ENCODE results near the gene POLR2I. TPM values are rescaled to one million over a fixed set of nuclear protein-coding genes. Genes with fewer than 3 reads are reported as not detected.

POLR2I gene
- total and polyA plus RNA-seq, 7 donors: 39.9 to 118 (median 72.8) TPM

GRCh38 chr19:36092566-36092965 is 22.1 kb downstream of the POLR2I start:
- intact Hi-C loops (cut with DNase I): no loop called here
- H3K27me3 ChIP-seq: no peaks in the 10 kb centered on the region
- 96 to 97% methylated on average over 7 of the region's 7 CpGs for WGBS, 2 donors
- no peaks in the 10 kb centered on the region for H3K9me3 ChIP-seq
- no peak for DNase-seq
- no peak overlapping the region for H3K27ac ChIP-seq
- TF ChIP-seq POLR2AphosphoS5 (IDR thresholded peaks at IDR 0.05) (no peak), CTCF (IDR thresholded peaks at IDR 0.05) (no peak), EP300 (IDR thresholded peaks at IDR 0.05) (no peak), POLR2A (IDR thresholded peaks at IDR 0.05) (no peak)
- H3K4me1 ChIP-seq: no peaks in the 10 kb centered on the region
- H3K4me3 ChIP-seq: no peak overlapping the region
- no peaks in the 10 kb centered on the region for H3K36me3 ChIP-seq

- WGBS, 2 donors: 71 to 78% methylated on average over 13 of the region's 13 CpGs
- intact Hi-C loops (cut with DNase I): no loop called here
- H3K27me3 ChIP-seq: no peaks in the 10 kb centered on the region
- no peaks in the 10 kb centered on the region for H3K4me1 ChIP-seq
- H3K4me3 ChIP-seq: no peak overlapping the region
- no peaks in the 10 kb centered on the region for H3K36me3 ChIP-seq
- no peaks in the 10 kb centered on the region for H3K9me3 ChIP-seq
- H3K27ac ChIP-seq: no peak overlapping the region
- TF ChIP-seq EP300 (IDR thresholded peaks at IDR 0.05): no peak
- TF ChIP-seq CTCF (IDR thresholded peaks at IDR 0.05): no peak
- TF ChIP-seq POLR2AphosphoS5 (IDR thresholded peaks at IDR 0.05): no peak
- no peak for TF ChIP-seq POLR2A (IDR thresholded peaks at IDR 0.05)
- no peak for DNase-seq
Observed at GRCh38 chr19:36090910-36091695, 23.6 kb downstream of the POLR2I start.

GRCh38 chr19:36089847-36090246 is 24.8 kb downstream of the POLR2I start:
- no peak for DNase-seq
- no peak overlapping the region for H3K4me3 ChIP-seq
- H3K36me3 ChIP-seq: no peaks in the 10 kb centered on the region
- H3K27me3 ChIP-seq: no peaks in the 10 kb centered on the region
- TF ChIP-seq POLR2A (IDR thresholded peaks at IDR 0.05) (no peak), POLR2AphosphoS5 (IDR thresholded peaks at IDR 0.05) (no peak), CTCF (IDR thresholded peaks at IDR 0.05) (no peak), EP300 (IDR thresholded peaks at IDR 0.05) (no peak)
- intact Hi-C loops (cut with DNase I): no loop called here
- H3K27ac ChIP-seq: no peak overlapping the region
- no peaks in the 10 kb centered on the region for H3K9me3 ChIP-seq
- H3K4me1 ChIP-seq: no peaks in the 10 kb centered on the region
- WGBS, 2 donors: 95 to 98% methylated on average over 5 of the region's 5 CpGs

- Histone ChIP-seq H3K36me3 (no peaks in the 10 kb centered on the region), H3K4me1 (no peaks in the 10 kb centered on the region), H3K9me3 (no peaks in the 10 kb centered on the region), H3K27ac (no peak overlapping the region), H3K27me3 (no peaks in the 10 kb centered on the region), H3K4me3 (no peak overlapping the region)
- DNase-seq: no peak
- no peak for TF ChIP-seq POLR2AphosphoS5 (IDR thresholded peaks at IDR 0.05)
- TF ChIP-seq POLR2A (IDR thresholded peaks at IDR 0.05): no peak
- TF ChIP-seq CTCF (IDR thresholded peaks at IDR 0.05): no peak
- intact Hi-C loops (cut with DNase I): no loop called here
- 97% methylated on average over 9 of the region's 9 CpGs for WGBS, 2 donors
Observed at GRCh38 chr19:36086326-36086725, 28.3 kb downstream of the POLR2I start.

Measured in sigmoid colon (tissue), 7 donors.